Skeletal muscle satellite cell (primary cell): ENCODE results near the gene OVOL1.

Source experiments
- H3K27me3 ChIP-seq: 2 replicates; pipeline ENCODE4 v1.7.0; 2013; ENCODE audit warnings: low read length; ENCODE audit not compliant: control insufficient read depth, insufficient read depth
- H3K36me3 ChIP-seq: 2 replicates; pipeline ENCODE4 v1.7.0; 2013; ENCODE audit warnings: mild to moderate bottlenecking, control low read depth, low read length; ENCODE audit not compliant: insufficient read depth
- H3K4me1 ChIP-seq: 2 replicates; pipeline ENCODE4 v1.7.0; 2013; ENCODE audit warnings: low read length; ENCODE audit not compliant: control insufficient read depth, insufficient read depth
- H3K4me2 ChIP-seq: 2 replicates; pipeline ENCODE4 v1.7.0; 2013; ENCODE audit warnings: mild to moderate bottlenecking, low read length
- H3K4me3 ChIP-seq: 2 replicates; pipeline ENCODE4 v1.7.0; 2013; ENCODE audit warnings: low read length
- H3K9ac ChIP-seq: 2 replicates; pipeline ENCODE4 v1.7.0; 2013; ENCODE audit warnings: mild to moderate bottlenecking, low read depth, low read length, moderate library complexity
- H3K9me3 ChIP-seq: replicated peaks from 2 replicates; pipeline ENCODE4 v1.7.0; 2013; ENCODE audit warnings: mild to moderate bottlenecking, control low read depth, low read length

Gene OVOL1

DNA sequence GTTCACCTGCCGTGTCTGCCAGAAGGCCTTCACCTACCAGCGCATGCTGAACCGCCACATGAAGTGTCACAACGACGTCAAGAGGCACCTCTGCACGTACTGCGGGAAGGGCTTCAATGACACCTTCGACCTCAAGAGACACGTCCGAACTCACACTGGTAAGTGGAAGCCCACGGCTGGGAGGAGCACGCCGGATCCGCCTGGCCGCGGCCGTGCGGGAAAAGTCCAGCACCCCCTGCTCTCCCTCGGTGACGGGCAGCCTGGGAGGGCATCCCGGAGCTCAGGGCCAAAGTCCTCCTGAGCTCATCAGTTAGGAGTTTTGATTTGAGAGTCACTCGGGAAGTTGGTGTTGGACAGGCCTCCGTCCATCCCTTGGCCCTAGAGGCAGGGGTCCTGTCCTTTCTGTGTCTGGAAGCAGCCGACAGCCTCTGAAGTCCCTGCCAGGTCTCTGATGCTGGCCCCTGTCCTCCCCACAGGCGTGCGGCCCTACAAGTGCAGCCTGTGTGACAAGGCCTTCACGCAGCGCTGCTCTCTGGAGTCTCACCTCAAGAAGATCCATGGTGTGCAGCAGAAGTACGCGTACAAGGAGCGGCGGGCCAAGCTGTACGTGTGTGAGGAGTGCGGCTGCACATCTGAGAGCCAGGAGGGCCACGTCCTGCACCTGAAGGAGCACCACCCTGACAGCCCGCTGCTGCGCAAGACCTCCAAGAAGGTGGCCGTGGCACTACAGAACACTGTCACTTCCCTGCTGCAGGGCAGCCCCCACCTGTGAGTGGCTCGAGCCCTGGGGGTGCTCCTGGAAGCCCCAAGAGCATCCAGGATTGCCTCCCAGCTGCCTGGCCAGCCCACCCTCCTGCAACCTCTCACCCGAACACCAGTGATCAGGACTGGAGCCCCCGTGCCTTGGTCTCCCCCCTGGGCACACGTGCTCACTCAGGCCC, 8.0 kb downstream of the OVOL1 start:
- no peak overlapping the region for H3K4me3 ChIP-seq
- peaks cover 13% of the 10 kb centered on the region for H3K4me1 ChIP-seq
- peaks cover 66% of the 10 kb centered on the region for H3K27me3 ChIP-seq
- no peaks in the 10 kb centered on the region for H3K9me3 ChIP-seq
- no peak overlapping the region for H3K4me2 ChIP-seq
- no peaks in the 10 kb centered on the region for H3K36me3 ChIP-seq
- H3K9ac ChIP-seq, result no peak overlapping the region

DNA sequence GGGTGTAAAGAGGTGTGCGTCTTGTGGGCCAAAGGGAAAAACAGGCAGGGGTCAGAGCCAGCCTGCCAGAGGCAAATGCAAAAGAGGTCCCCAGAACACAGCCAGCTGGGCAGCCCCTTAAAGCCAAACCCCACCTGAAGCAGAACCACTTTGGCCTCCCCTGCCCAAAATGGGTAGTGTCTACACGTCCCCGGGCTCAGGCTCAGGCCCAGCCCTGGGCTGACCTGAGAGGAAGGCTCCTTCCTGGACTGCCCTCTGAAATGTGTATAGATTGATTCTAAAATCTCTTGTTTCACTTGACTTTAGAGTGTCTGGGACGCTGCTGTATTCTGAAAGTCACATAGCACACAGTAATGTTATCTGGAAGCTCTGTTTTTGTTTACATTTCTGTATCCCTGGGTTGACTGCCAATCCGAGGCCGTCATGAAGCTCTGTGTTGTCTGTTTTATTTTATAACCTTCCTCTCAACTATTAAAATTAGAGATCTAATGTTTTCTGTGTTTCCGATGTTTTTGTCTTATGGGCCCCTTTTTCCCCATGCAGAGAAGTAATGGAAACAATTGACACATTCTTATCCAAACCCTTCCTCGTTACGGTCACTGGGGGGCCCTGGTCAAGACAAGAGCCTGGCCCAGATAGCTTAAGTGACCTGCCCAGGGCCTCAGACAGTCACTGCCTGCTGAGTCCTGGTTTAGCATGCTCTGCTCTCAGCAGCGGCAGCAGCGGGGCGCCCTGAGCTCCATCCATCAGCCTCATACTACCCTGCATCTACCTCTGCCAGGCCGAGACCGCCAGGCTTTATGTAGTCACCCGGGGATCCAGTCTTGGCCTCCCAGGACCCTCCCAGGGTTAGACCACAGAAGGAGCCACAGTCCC, 10.1 kb downstream of the OVOL1 start:
- H3K4me1 ChIP-seq, result peaks cover 5% of the 10 kb centered on the region
- H3K4me2 ChIP-seq, result no peak overlapping the region
- no peaks in the 10 kb centered on the region for H3K36me3 ChIP-seq
- no peak overlapping the region for H3K9ac ChIP-seq
- no peaks in the 10 kb centered on the region for H3K9me3 ChIP-seq
- peaks cover 68% of the 10 kb centered on the region for H3K27me3 ChIP-seq
- H3K4me3 ChIP-seq, result no peak overlapping the region

DNA sequence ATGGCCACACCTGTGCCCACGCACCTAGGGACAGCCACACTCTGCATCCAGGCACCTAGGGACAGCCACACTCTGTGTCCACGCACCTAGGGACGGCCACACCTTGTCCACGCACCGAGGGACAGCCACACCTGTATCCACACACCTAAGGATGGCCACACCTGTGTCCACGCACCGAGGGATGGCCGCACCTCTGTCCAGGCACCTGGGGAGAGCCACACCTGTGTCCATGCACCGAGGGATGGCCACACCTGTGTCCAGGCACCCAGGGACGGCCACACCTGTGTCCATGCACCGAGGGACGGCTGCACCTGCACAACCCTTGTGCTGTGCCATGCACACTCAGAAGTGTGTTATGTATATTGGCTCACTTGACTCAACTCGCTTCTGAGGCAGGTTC, 10.8 kb downstream of the OVOL1 start:
- Histone ChIP-seq H3K4me1 (no peaks in the 10 kb centered on the region), H3K27me3 (peaks cover 68% of the 10 kb centered on the region), H3K4me3 (no peak overlapping the region), H3K36me3 (no peaks in the 10 kb centered on the region), H3K9me3 (no peaks in the 10 kb centered on the region), H3K4me2 (no peak overlapping the region), H3K9ac (no peak overlapping the region)

DNA sequence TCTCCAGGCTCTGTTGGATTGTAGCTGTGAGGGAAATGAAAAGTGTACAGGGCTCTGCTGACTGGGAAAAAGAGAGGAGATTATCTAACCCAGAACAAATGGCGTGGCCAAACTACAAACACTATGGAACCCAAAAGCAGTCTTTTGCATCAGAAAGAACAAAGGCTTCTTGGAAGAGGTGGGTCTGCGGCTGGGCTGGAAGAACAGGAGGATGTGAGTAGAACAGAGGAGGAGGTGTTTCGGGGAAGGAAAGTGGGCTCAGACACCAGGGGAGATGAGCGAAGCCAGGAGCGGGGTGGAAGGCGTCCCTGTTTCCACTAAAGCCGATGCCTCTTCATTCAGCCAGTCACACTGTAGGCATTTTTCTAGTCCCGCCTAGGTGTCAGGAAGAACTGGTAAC, 12.0 kb downstream of the OVOL1 start:
- no peak overlapping the region for H3K9ac ChIP-seq
- no peaks in the 10 kb centered on the region for H3K4me1 ChIP-seq
- H3K4me2 ChIP-seq, result no peak overlapping the region
- no peak overlapping the region for H3K4me3 ChIP-seq
- no peaks in the 10 kb centered on the region for H3K9me3 ChIP-seq
- H3K36me3 ChIP-seq, result no peaks in the 10 kb centered on the region
- peaks cover 73% of the 10 kb centered on the region for H3K27me3 ChIP-seq

DNA sequence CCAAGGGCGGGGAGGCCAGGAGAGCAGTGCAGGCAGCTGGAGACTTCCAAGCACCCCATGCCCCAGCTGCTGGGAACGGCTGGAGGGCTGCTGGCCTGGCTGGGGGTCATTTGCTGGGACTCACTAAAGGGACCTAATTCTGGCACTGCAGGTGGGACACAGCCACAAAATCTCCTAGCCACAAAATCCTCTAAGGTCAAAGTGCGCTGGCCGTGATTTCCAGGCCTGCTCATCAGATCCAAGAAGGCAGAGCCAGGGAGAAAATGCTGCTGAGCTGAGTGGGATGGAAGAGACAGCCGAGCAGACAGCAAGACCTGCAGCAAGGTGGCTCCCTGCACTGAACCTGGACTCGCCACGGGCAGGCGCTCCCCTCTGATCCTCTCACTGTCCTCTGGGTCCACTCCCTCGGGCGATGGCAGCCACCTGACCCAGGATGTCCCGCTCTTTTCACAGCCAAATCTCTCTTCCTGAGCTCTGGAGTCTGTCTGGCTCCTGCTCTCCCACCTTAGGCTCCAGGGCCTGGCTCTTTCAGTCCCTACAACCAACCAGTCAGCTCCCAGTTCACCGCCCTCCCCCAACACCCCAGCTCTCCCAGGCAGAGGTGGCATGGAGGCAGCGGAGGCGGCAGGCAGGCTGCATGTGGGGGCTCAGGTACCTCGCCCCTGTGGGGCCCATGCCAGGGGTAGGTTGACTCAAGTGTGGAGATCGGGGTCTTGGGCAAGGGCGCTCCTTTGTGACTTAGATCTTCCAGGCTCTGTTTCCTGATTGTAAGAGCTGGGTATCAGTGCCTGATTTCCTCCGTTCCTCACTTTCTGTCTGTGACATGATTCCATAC, 14.5 kb downstream of the OVOL1 start:
- Histone ChIP-seq H3K4me3 (no peak overlapping the region), H3K27me3 (peaks cover 61% of the 10 kb centered on the region), H3K4me1 (no peaks in the 10 kb centered on the region), H3K9ac (no peak overlapping the region), H3K4me2 (no peak overlapping the region), H3K36me3 (no peaks in the 10 kb centered on the region), H3K9me3 (no peaks in the 10 kb centered on the region)

DNA sequence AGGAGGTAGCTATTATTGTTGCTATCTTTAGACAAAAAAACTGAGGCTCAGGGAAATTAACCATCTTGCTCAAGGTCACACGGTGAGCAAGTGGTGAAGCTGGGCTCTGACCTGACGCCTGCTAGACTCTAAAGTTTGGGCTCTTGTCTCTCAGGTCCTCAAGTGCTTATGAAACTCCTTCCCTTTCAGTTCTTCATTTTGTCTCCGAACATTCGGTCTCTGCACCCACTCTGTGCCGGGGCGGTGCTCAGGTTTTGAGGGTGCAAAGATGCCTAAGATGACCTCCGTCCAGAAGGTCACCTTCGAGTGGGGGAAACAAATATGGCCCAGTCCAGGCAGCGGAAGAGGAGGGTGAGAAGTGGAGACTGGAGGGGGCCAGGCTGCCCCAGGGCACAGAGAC, 16.0 kb downstream of the OVOL1 start:
- H3K36me3 ChIP-seq, result no peaks in the 10 kb centered on the region
- no peaks in the 10 kb centered on the region for H3K9me3 ChIP-seq
- no peak overlapping the region for H3K4me3 ChIP-seq
- H3K4me2 ChIP-seq, result no peak overlapping the region
- peaks cover 56% of the 10 kb centered on the region for H3K27me3 ChIP-seq
- H3K9ac ChIP-seq, result no peak overlapping the region
- H3K4me1 ChIP-seq, result no peaks in the 10 kb centered on the region

DNA sequence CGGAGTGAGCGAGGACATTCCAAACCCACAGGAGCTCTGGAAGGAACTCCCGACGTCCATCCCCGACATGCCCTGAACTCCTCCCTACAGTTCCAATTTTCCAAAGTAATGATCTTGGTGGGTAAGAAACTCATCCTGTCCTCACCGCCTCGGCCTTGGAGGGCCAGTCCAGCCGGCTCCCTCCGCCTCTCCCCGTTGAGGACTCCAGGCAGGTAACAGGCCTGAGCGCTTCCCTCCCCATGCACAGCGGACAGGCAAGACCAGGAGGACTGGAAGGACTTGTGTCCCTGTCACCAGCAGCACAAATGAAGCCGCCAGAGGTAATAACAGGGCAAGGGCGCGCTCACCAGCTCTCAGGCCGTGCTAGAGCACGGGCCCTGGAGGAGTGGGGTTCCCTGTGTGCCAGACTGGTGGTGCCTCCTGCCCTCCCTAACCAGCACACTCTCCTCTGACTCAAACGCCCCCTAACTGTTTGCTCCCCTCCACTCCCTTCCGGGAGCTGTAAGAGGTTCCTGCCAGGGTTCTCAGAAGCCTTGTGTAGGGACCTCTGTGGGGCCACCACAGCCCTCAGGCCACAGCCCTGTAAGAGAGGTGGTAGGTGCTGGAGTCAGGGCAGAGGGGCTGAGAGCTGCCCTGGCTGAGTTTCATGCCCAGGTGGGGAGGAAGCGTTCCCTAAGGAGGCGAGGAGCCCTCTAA, 17.1 kb downstream of the OVOL1 start:
- H3K9ac ChIP-seq, result no peak overlapping the region
- H3K27me3 ChIP-seq, result peaks cover 56% of the 10 kb centered on the region
- no peaks in the 10 kb centered on the region for H3K4me1 ChIP-seq
- H3K4me2 ChIP-seq, result no peak overlapping the region
- no peaks in the 10 kb centered on the region for H3K9me3 ChIP-seq
- no peaks in the 10 kb centered on the region for H3K36me3 ChIP-seq
- H3K4me3 ChIP-seq, result no peak overlapping the region

DNA sequence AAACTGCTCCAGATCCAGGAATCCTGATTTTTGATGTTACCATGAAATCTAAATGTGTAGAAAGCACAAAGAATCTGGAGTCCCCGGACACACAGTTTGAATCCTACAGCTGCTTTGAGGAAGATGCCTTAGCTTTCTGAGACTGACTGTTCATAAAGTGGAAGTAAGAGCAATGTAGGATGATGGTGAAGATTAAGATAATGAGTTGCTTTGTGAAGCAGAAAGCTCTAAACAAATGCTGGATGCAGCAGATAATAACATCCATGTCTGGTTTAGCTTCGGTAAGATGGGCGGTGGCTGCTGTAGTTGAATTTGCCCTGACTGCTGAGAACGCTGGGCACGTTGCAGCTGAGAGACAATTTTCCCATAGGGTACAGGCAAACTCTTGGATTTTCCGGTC, 20.1 kb downstream of the OVOL1 start:
- Histone ChIP-seq H3K27me3 (peaks cover 72% of the 10 kb centered on the region), H3K9me3 (no peaks in the 10 kb centered on the region)

DNA sequence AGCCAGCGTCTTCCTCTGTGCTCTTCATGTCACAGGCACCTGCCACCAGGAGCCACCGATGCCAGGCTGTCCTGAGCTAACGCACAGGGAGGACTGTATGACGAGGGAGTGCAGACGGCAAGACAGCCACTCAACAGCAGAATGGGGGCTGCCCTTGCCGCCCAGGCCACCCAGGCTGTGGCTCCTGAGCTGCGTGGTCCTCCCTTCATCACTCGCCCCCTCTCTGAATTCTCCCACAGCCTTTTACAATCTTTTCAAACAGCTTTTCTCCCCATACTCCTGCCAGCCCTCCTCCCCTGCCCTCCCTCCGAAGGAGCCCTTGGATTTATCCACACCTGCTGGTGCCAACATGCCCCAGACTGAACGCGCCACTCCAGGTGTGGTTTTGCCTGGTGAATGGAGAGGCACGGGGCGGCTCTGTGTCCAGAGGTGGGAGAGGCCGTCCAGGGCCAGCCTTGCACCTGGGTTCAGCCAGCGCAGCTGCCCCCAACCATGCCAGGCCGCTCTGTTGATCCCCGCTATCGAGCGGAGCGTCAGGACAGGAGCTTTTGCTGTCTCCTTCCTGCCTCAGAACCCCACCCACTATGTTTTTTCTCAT, 22.0 kb downstream of the OVOL1 start:
- Histone ChIP-seq H3K9ac (no peak overlapping the region), H3K4me2 (no peak overlapping the region)

More for the DNA sequence above, 20.1 kb downstream of the OVOL1 start:
- Histone ChIP-seq H3K36me3 (no peaks in the 10 kb centered on the region), H3K9ac (no peak overlapping the region), H3K4me3 (no peak overlapping the region), H3K4me1 (no peaks in the 10 kb centered on the region), H3K4me2 (no peak overlapping the region)

DNA sequence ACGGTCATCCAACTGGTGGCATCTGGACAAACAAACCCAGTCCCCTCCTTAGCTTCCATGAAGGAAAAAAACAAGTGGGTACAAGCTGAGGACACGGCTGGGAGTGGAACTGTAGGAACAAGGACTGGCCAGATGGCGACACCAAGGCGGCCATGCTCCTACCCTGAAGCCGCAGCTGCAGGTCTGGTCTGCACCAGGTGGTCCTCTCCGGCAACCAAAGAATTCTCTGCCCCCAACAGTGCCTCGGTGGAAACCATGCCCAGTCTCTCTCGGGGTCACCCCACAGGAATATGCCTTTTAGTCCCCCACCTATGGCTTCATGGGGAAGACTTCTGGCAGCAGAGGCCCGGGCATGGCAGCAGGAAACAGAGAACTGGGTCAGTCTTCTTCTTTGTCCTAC, 22.6 kb downstream of the OVOL1 start:
- peaks cover 68% of the 10 kb centered on the region for H3K27me3 ChIP-seq
- no peak overlapping the region for H3K4me2 ChIP-seq
- H3K9ac ChIP-seq, result no peak overlapping the region
- no peak overlapping the region for H3K4me3 ChIP-seq
- no peaks in the 10 kb centered on the region for H3K4me1 ChIP-seq
- no peaks in the 10 kb centered on the region for H3K36me3 ChIP-seq
- H3K9me3 ChIP-seq, result no peaks in the 10 kb centered on the region

More for the DNA sequence above, 22.0 kb downstream of the OVOL1 start:
- no peak overlapping the region for H3K4me3 ChIP-seq
- H3K27me3 ChIP-seq, result peaks cover 69% of the 10 kb centered on the region
- no peaks in the 10 kb centered on the region for H3K9me3 ChIP-seq
- no peaks in the 10 kb centered on the region for H3K36me3 ChIP-seq
- no peaks in the 10 kb centered on the region for H3K4me1 ChIP-seq
